ENCODE results near the gene LPAR6. TPM values are rescaled to one million over a fixed set of nuclear protein-coding genes. Genes with fewer than 3 reads are reported as not detected.

The LPAR6 gene
- total and polyA plus RNA-seq, 12 donors = 8.6 to 56.6 (median 29.6) TPM

GRCh38 chr13:48397744-48398143, 15.2 kb downstream of the LPAR6 start:
- H3K27ac ChIP-seq = no peak overlapping the region
- no peak for DNase-seq
- peaks cover 20 to 53% of the 10 kb centered on the region in 2 donors for H3K4me1 ChIP-seq (replicated peaks in 1 of 2)
- no peaks in the 10 kb centered on the region for H3K9me3 ChIP-seq (replicated peaks in 1 of 3)
- intact Hi-C loops (cut with DNase I) = no loop called here
- WGBS, 4 donors = 34 to 45% (median 43%) methylated on average over 1 of the region's 1 CpG
- H3K27me3 ChIP-seq = no peaks in the 10 kb centered on the region
- TF ChIP-seq, protein P1, sequence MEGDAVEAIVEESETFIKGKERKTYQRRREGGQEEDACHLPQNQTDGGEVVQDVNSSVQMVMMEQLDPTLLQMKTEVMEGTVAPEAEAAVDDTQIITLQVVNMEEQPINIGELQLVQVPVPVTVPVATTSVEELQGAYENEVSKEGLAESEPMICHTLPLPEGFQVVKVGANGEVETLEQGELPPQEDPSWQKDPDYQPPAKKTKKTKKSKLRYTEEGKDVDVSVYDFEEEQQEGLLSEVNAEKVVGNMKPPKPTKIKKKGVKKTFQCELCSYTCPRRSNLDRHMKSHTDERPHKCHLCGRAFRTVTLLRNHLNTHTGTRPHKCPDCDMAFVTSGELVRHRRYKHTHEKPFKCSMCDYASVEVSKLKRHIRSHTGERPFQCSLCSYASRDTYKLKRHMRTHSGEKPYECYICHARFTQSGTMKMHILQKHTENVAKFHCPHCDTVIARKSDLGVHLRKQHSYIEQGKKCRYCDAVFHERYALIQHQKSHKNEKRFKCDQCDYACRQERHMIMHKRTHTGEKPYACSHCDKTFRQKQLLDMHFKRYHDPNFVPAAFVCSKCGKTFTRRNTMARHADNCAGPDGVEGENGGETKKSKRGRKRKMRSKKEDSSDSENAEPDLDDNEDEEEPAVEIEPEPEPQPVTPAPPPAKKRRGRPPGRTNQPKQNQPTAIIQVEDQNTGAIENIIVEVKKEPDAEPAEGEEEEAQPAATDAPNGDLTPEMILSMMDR (IDR thresholded peaks at IDR 0.05) = no peak
- no peak for TF ChIP-seq POLR2A (IDR thresholded peaks at IDR 0.05)
- no peaks in the 10 kb centered on the region for H3K36me3 ChIP-seq (replicated peaks in 1 of 2)
- no peak overlapping the region for H3K4me3 ChIP-seq

DNA sequence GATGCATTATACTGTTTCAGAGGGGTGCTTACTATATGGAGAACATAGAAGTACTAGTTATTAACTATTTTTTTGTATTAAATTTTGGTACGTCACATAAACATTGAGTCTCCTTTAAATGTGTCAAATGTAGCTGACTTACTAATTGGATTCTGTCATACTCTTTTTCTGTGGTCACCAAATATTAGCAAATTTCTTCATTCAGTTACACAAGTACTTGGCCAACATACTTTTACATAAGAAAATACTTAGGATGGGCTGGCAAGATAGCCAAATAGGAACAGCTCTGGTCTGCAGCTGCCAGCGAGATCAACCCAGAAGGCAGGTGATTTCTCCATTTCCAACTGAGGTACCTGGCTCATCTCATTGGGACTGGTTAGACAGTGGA, 19.2 kb downstream of the LPAR6 start:
- intact Hi-C loops (cut with DNase I) = no loop called here
- Histone ChIP-seq H3K36me3 (replicated peaks in 1 of 2) (no peaks in the 10 kb centered on the region), H3K27me3 (no peaks in the 10 kb centered on the region), H3K9me3 (replicated peaks in 1 of 3) (peaks cover 0 to 7% (median 0%) of the 10 kb centered on the region in 3 donors), H3K4me3 (no peak overlapping the region), H3K27ac (no peak overlapping the region), H3K4me1 (replicated peaks in 1 of 2) (peaks cover 0 to 12% of the 10 kb centered on the region in 2 donors)
- DNase-seq = no peak
- TF ChIP-seq POLR2A (IDR thresholded peaks at IDR 0.05) = no peak
- TF ChIP-seq, protein P1 (IDR thresholded peaks at IDR 0.05) = no peak
- 95 to 100% (median 97%) methylated on average over 2 of the region's 2 CpGs for WGBS, 4 donors

DNA sequence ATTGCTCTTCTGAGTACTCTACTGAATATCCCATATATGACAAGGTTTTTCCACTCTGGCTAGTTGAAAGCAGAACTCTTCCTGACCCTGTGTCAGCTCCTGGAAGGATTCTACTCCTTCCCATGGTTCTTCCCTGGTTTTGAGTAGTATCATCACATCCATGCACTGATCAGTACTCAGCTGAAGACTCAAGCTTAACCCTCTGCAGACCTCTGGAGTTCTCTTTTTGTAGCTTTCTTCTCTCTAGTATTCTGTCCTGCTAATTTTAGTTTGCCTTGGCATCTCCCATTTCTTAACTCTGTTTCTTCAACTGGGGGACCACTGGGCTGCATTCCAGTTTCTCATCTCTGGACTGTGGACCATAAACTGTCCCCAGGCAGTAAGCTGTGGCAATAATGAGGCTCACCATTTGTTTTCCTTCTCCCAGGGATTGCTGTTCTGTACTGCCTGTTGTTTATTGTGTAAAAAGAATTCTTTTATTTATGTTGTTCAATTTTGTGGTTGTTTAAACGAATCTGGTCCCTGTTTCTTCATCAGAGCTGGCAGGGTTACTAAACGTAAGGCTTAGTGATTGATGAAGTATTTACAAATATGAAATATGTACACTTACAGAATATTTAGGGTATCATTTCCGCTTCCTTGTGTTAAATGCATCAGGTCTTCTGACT, 19.7 kb downstream of the LPAR6 start:
- no peak for DNase-seq
- TF ChIP-seq, protein P1 (IDR thresholded peaks at IDR 0.05) = no peak
- TF ChIP-seq POLR2A (IDR thresholded peaks at IDR 0.05) = no peak
- intact Hi-C loops (cut with DNase I) = no loop called here
- 93 to 98% (median 95%) methylated on average over 3 of the region's 3 CpGs for WGBS, 4 donors
- no peaks in the 10 kb centered on the region for H3K36me3 ChIP-seq (replicated peaks in 1 of 2)
- H3K27me3 ChIP-seq = no peaks in the 10 kb centered on the region
- H3K9me3 ChIP-seq (replicated peaks in 1 of 3) = peaks cover 0 to 7% (median 0%) of the 10 kb centered on the region in 3 donors
- no peak overlapping the region for H3K27ac ChIP-seq
- H3K4me1 ChIP-seq (replicated peaks in 1 of 2) = peaks cover 0 to 7% of the 10 kb centered on the region in 2 donors
- no peak overlapping the region for H3K4me3 ChIP-seq

- TF ChIP-seq, protein P1 (IDR thresholded peaks at IDR 0.05) = no peak
- TF ChIP-seq POLR2A (IDR thresholded peaks at IDR 0.05) = no peak
- peaks cover 0 to 7% (median 0%) of the 10 kb centered on the region in 3 donors for H3K9me3 ChIP-seq (replicated peaks in 1 of 3)
- no peaks in the 10 kb centered on the region for H3K27me3 ChIP-seq
- no peak for DNase-seq
- H3K4me3 ChIP-seq = no peak overlapping the region
- no peaks in the 10 kb centered on the region for H3K4me1 ChIP-seq (replicated peaks in 1 of 2)
- H3K27ac ChIP-seq = no peak overlapping the region
- intact Hi-C loops (cut with DNase I) = no loop called here
- WGBS, 4 donors = 91 to 98% (median 97%) methylated on average over 3 of the region's 3 CpGs
- no peaks in the 10 kb centered on the region for H3K36me3 ChIP-seq (replicated peaks in 1 of 2)
Observed at GRCh38 chr13:48391257-48391656, 21.7 kb downstream of the LPAR6 start.

Measured in adrenal gland (tissue), 12 donors.